ES-I3 (cell line): ENCODE measurements around the gene ZFP1.

Experiments
- H3K36me3 ChIP-seq: 2 replicates; pipeline ENCODE4 v1.6.1; 2013; ENCODE audit warnings: mild to moderate bottlenecking, low read length, control low read depth, moderate library complexity; ENCODE audit not compliant: insufficient read depth
- H3K4me1 ChIP-seq: 2 replicates; pipeline ENCODE4 v1.6.1; 2013; ENCODE audit warnings: mild to moderate bottlenecking, control low read depth, low read length; ENCODE audit not compliant: insufficient read depth
- H3K9ac ChIP-seq: 2 replicates; pipeline ENCODE4 v1.6.1; 2013; ENCODE audit warnings: low read depth, mild to moderate bottlenecking, low read length, moderate library complexity
- H3K9me3 ChIP-seq: 2 replicates; pipeline ENCODE4 v1.6.1; 2013; ENCODE audit warnings: mild to moderate bottlenecking, low read length, moderate library complexity; ENCODE audit not compliant: control insufficient read depth, insufficient read depth

Gene ZFP1

GRCh38 chr16:75148311-75149195 is at the start of gene ZFP1:
ZFP1 (plus strand) TSS chr16:75148524; CDS start chr16:75152952, 4,428 bp downstream.
- Histone ChIP-seq H3K9me3 (peaks cover 20% of the 10 kb centered on the region; the same call in 1 of the 2 replicates), H3K9ac (peak within 1 kb of the TSS; percentile 93), H3K36me3 (no peaks in the 10 kb centered on the region), H3K4me1 (no peaks in the 10 kb centered on the region)

GRCh38 chr16:75099075-75099667 is 49.2 kb upstream of the ZFP1 start:
- no peaks in the 10 kb centered on the region for H3K9me3 ChIP-seq
- no peak overlapping the region for H3K9ac ChIP-seq
- H3K36me3 ChIP-seq: no peaks in the 10 kb centered on the region
- H3K4me1 ChIP-seq: peaks cover 34% of the 10 kb centered on the region

- H3K36me3 ChIP-seq: no peaks in the 10 kb centered on the region
- peaks cover 34% of the 10 kb centered on the region for H3K4me1 ChIP-seq
- H3K9ac ChIP-seq: no peak overlapping the region
- H3K9me3 ChIP-seq: no peaks in the 10 kb centered on the region
These were observed 48.4 kb upstream of the ZFP1 start for GRCh38 chr16:75099738-75100602.

GRCh38 chr16:75100603-75100990 is 47.7 kb upstream of the ZFP1 start:
- Histone ChIP-seq H3K9ac (no peak overlapping the region), H3K4me1 (peaks cover 34% of the 10 kb centered on the region), H3K9me3 (no peaks in the 10 kb centered on the region), H3K36me3 (no peaks in the 10 kb centered on the region)

- no peaks in the 10 kb centered on the region for H3K9me3 ChIP-seq
- H3K9ac ChIP-seq: no peak overlapping the region
- H3K36me3 ChIP-seq: no peaks in the 10 kb centered on the region
- peaks cover 30% of the 10 kb centered on the region for H3K4me1 ChIP-seq
These were observed 46.7 kb upstream of the ZFP1 start for GRCh38 chr16:75101635-75102034.

- no peaks in the 10 kb centered on the region for H3K36me3 ChIP-seq
- H3K4me1 ChIP-seq: peaks cover 26% of the 10 kb centered on the region
- no peaks in the 10 kb centered on the region for H3K9me3 ChIP-seq
- no peak overlapping the region for H3K9ac ChIP-seq
These were observed 45.7 kb upstream of the ZFP1 start for GRCh38 chr16:75102595-75102994.

GRCh38 chr16:75103994-75104393 is 44.3 kb upstream of the ZFP1 start:
- H3K4me1 ChIP-seq: peaks cover 14% of the 10 kb centered on the region

GRCh38 chr16:75104836-75105235 is 43.5 kb upstream of the ZFP1 start:
- Histone ChIP-seq H3K4me1 (peaks cover 6% of the 10 kb centered on the region), H3K9me3 (no peaks in the 10 kb centered on the region), H3K36me3 (no peaks in the 10 kb centered on the region), H3K9ac (no peak overlapping the region)

More at GRCh38 chr16:75103994-75104393, 44.3 kb upstream of the ZFP1 start:
- Histone ChIP-seq H3K9ac (no peak overlapping the region), H3K36me3 (no peaks in the 10 kb centered on the region), H3K9me3 (no peaks in the 10 kb centered on the region)

GRCh38 chr16:75105306-75106061 is 42.8 kb upstream of the ZFP1 start:
- peaks cover 5% of the 10 kb centered on the region for H3K4me1 ChIP-seq
- H3K9me3 ChIP-seq: no peaks in the 10 kb centered on the region
- H3K9ac ChIP-seq: no peak overlapping the region
- H3K36me3 ChIP-seq: no peaks in the 10 kb centered on the region

GRCh38 chr16:75106351-75107274 is 41.7 kb upstream of the ZFP1 start:
- no peak overlapping the region for H3K9ac ChIP-seq
- no peaks in the 10 kb centered on the region for H3K36me3 ChIP-seq
- H3K9me3 ChIP-seq: no peaks in the 10 kb centered on the region
- H3K4me1 ChIP-seq: peaks cover 9% of the 10 kb centered on the region; the same call in 1 of the 2 replicates

GRCh38 chr16:75107505-75107904 is 40.8 kb upstream of the ZFP1 start:
- no peaks in the 10 kb centered on the region for H3K9me3 ChIP-seq
- H3K4me1 ChIP-seq: peaks cover 12% of the 10 kb centered on the region; the same call in 1 of the 2 replicates
- no peaks in the 10 kb centered on the region for H3K36me3 ChIP-seq
- H3K9ac ChIP-seq: no peak overlapping the region

DNA sequence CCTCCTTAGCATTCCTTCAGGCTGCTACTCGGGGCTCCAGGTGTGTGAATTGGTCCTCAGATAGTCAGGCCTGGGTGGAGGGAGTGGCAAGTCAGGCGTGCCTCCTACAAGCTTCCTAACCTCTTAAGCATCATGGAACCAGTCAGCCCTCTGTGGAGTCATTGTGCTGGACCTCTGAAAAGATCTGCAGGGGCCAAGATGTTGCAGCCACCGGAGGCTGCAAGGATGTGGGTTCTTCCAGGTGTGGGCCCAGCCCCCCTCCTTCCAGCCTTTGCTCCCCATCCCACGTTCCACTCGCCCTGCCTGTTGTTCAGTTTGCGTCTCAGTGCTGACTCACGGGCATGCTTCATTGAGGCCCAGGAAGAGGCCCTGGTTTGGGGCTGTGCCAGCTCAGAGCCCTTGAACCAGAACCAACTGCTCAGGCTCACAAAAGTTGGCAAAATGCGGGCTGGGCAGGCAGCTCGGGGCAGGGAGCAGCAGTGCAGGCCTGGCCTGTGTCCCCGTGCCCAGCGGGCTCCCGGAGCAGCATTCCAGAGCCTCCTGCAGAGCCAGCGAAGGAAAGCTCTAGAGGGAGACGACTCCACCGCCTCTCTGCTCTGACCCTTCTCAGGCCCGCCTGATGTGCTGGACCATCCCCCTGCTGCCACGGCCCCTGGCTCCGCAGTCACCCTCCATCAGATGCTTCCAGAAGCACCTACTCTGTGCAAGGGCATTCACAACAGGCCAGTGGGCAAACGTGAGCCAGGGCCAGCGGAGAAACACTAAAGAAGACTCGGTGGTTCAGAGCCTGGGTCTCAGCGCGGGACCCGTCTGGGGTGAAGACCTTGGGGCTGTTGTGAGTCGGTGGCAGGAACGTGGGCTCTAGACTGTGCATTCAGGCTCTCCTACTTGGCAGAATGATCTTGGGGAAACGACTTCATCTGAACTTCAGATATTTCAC is 39.3 kb upstream of the ZFP1 start:
- no peaks in the 10 kb centered on the region for H3K36me3 ChIP-seq
- H3K9ac ChIP-seq: no peak overlapping the region
- peaks cover 16% of the 10 kb centered on the region; the same call in 1 of the 2 replicates for H3K4me1 ChIP-seq
- H3K9me3 ChIP-seq: no peaks in the 10 kb centered on the region
